KG1 (cell line): ENCODE data around the gene PPP2R5D.
"Not testable (repeated sequence)": the region's sequence is repeated elsewhere in the genome, so short reads cannot be mapped to it uniquely, and the experiment has no call there.

Experiments used
- DNase-seq: peaks from one replicate; lab custom pipeline; 2025; lab: John Stamatoyannopoulos, UW

The PPP2R5D gene

GRCh38 chr6:42984001-42984923, at the start of gene PPP2R5D:
TSS of gene PPP2R5D (plus strand) at chr6:42984570. CDS start at chr6:42984678, 108 bp downstream.
- DNase-seq: peak; percentile 98

GRCh38 chr6:42935322-42935721, 49.0 kb upstream of the PPP2R5D start:
- DNase-seq: no peak

- no peak for DNase-seq
These were observed 48.0 kb upstream of the PPP2R5D start for GRCh38 chr6:42936398-42936797.

GRCh38 chr6:42937548-42938427, 46.6 kb upstream of the PPP2R5D start:
- no peak for DNase-seq

- no peak for DNase-seq
These were observed 46.0 kb upstream of the PPP2R5D start for GRCh38 chr6:42938428-42938796.

- no peak for DNase-seq
These were observed 45.2 kb upstream of the PPP2R5D start for GRCh38 chr6:42938987-42939809.

GRCh38 chr6:42939810-42940167, 44.6 kb upstream of the PPP2R5D start:
- no peak for DNase-seq

GRCh38 chr6:42940493-42941045, 43.8 kb upstream of the PPP2R5D start:
- DNase-seq: no peak

GRCh38 chr6:42941356-42941755, 43.0 kb upstream of the PPP2R5D start:
- not testable (repeated sequence) for DNase-seq

- DNase-seq: no peak
These were observed 41.9 kb upstream of the PPP2R5D start for GRCh38 chr6:42942444-42942843.

GRCh38 chr6:42947950-42948349, 36.4 kb upstream of the PPP2R5D start:
- DNase-seq: no peak

GRCh38 chr6:42952389-42952788, 32.0 kb upstream of the PPP2R5D start:
- DNase-seq: no peak

- not testable (repeated sequence) for DNase-seq
These were observed 30.0 kb upstream of the PPP2R5D start for GRCh38 chr6:42954405-42954804.

- DNase-seq: no peak
These were observed 26.2 kb upstream of the PPP2R5D start for GRCh38 chr6:42958125-42958524.

GRCh38 chr6:42959917-42960242, 24.5 kb upstream of the PPP2R5D start:
- DNase-seq: no peak

GRCh38 chr6:42960243-42961019, 23.9 kb upstream of the PPP2R5D start, which contains the start of gene GNMT:
TSS of gene GNMT (plus strand) at chr6:42960754. CDS start at chr6:42960768, 14 bp downstream.
- no peak for DNase-seq

GRCh38 chr6:42961020-42961470, 23.3 kb upstream of the PPP2R5D start:
- DNase-seq: no peak

GRCh38 chr6:42962096-42962495, 22.3 kb upstream of the PPP2R5D start:
- no peak for DNase-seq

- DNase-seq: no peak
These were observed 21.7 kb upstream of the PPP2R5D start for GRCh38 chr6:42962502-42963178.

- DNase-seq: no peak
These were observed 21.1 kb upstream of the PPP2R5D start for GRCh38 chr6:42963179-42963854.
